Fibroblast of gingiva (primary cell): ENCODE data around the gene PSMG3.

Experiments used
- DNase-seq: peaks from one replicate; pipeline ENCODE4 v3.0.0-alpha.2; 2011; ENCODE audit warnings: low read depth

Gene PSMG3

DNA sequence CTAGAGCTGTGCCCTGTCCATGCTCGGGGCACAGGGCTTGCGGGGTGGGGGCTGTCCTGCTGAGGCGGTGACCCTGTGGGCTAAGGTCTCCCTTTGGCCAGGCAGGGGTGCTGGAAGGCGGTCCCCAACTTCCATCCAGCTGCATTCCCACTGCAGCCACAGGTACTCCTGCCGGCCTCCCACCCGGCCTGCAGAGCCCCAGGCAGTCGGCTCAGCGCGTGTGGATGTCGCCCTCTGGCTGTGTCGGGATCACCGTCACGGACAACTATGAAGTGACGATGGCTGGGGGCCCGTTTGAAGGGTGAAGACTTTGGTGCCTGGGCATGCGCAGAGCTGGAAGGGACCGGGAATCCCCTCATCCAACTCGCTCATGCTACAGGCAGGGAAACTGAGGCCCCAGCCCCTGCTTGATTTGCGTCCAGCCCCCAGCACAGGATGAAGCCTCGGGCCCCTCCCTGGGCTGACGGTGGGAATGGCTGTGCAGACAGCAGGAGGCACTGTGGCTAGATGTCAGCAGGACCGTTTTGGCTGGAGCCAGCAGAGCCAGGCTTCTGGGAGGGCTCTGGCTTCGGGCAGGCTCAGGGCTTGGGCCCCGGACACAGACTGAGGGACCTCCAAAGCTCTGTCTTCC is 11.5 kb downstream of the PSMG3 start:
- no peak for DNase-seq

DNA sequence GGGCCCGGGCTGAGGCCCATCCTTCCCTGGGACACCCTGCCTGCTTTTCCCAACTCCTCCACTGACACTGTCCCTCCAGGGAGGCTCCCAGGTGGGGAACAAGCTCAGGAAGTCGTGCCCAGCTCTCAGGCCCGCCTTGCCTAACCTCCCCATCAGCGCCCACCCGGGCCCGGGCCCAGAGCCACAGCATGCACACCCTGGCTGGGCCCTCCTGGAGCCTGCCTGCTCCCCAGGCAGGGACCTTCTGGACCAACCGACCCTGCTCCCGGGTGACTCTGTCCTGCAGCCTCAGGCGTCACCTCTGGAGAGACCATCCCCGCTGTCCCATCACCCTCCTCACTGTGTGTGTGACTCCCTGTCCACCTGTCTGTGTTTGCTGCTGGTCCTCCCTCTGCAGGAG is 12.1 kb downstream of the PSMG3 start:
- DNase-seq: no peak

DNA sequence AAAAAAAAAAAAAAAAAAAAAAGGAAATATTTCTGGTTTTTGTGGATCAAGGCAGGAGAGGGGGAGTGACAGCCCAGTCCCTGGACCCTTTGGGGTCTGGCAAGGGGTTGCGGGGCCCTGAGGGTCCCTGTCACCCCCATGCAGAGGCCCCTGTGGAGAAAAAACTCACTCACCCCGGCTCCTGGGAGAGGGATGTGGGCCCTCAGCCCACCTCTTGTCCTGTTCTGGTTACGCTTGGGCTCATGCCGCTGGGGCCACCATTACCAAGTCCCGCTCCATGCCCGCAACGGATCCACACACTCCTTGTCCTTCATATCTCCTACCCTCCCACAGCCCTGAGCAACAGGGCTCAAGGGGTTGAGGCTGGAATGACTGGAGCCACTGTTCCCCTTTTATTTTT is 12.8 kb downstream of the PSMG3 start:
- DNase-seq: no peak

DNA sequence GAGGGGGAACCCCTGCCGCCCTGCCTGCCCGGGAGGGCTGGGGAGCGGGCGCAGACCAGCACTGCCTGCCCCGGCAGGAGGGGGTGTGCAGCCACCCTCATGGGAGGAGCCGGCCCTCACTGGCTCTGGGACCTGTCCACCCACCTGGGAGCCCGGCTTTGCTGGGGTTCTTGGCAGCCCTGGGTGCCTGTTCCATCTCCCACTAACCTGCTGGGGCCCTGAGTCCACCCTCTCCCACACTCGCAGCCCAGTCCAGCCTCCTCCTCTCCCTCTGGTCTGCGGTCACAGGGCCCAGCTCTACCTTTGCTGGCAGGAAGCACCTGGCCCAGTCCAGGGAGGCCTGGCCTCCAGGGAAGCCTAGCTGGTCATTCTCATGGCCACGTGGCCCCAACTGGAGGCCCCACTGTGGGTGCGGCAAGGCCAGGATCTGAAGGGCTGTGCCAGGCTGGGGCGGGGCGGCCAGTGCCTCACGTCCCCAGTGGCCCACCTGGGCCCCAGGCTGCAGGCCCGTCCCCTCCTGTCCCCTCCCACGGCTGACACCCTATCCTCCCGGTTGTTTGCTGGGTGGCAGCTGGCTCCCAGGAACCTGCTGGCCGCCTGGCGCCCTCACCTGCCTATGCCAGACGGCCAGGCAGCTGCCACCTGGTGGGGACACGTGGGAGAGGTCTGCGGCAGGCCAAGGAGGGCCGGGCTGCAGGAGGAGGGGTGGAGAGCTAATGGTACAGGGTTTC is 13.9 kb downstream of the PSMG3 start, which contains the start of gene TMEM184A:
Gene TMEM184A, minus strand, starts transcription at position 393 of the 731 bp plus-strand sequence. CDS start 721 bp downstream, outside the sequence.
- DNase-seq: no peak

DNA sequence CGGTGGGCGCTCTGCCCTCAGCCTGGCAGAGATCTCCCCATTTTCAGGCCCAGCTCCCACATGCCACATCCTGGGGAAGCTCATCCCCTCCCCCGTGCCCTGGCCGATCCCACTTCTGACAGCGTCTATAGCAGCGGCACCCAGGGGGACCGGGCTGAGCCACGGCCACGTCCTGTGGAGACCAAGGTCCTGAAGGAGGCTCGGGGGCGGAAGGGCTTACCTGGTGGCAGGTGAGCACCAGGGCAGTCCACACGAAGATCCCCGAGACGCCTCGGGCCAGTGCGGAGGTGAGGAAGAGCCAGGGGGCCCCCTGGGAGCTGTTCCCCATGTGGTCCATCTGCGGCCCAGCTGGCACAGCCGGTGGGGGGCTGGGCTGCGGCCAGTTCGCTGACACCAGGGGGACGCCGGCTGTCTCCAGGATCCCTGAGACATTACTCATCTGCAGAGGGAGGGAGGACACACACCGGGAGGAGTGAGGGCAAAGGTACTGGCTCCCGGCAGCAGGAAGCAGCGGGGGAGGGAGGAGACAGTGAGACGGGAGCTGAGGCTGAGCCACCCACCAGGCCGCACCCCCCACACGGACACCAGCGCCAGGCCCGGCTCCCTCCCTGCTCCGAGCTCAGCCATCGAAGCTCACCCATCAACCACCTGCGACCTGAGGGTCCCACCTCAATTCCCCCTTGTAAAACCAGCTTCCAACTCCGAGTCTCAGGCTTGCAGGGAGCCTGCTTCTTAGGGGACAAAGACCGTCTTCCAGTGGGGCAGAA is 14.6 kb downstream of the PSMG3 start:
- DNase-seq: peak; percentile 72

DNA sequence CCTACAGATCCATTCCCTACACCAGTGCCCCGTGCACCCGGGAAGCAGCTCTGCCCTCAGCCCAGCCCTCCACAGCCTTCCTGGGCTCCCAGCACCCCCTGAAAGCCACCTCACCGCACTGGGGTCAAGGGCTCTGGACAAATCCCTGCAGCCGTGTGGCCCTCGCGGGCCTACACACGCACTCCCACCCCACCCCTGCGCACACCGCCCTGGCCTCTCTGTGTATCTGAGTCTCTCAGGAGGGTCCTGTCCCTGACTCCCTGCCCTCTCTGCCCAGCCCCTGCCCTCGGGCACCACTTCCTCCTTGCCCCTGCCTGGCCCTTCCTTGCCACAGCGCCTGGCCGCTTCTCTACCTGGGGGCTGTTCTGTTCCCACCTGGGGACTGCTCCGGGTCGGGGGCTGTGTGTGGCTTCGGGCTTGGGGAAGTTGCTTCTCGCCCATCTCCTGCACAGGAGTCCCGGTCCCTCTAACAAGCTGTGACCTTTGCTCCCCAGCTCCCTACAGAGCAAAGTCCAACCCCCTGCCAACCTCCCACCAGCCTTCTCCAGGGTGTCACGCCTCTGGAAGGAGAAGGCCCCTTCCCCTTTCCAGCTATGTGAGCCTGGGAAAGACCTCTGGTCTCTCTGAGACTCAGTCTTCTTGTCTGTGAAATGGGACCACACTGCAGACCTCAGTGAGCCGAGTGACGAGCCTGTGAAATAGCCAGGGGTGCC is 15.3 kb downstream of the PSMG3 start:
- no peak for DNase-seq

DNA sequence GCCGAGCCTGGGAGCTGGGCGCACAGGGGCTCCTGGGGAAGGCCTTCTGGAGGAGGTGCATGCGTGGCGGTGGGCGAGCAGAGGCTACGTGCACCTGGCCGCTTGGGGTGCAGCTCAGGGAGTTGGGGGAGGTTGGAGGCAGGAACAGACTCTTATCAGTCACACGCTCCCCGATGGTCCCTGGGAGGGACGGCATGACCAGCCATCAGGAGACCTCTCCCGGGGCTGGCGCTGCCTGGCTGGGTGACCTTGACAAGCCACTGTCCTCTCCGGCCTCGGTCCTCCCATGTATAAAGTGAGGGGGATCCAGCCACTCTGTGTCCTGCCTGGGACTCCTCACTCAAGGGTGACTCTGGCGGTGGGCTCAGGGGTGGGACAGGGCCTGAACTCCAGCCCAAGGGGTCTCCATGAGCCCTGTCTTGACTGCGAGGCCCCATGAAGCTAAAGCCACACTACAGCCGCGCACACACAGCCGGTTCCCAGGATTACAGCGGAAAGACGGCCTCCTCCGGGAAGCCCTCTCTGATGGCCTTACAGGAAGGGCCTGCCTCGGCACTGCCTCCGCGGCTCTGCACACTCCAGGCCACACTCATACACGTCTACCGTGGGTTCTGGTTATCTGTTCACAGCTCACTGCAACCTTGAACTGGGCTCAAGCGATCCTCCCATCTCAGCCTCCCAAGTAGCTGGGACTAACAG is 16.2 kb downstream of the PSMG3 start:
- no peak for DNase-seq

DNA sequence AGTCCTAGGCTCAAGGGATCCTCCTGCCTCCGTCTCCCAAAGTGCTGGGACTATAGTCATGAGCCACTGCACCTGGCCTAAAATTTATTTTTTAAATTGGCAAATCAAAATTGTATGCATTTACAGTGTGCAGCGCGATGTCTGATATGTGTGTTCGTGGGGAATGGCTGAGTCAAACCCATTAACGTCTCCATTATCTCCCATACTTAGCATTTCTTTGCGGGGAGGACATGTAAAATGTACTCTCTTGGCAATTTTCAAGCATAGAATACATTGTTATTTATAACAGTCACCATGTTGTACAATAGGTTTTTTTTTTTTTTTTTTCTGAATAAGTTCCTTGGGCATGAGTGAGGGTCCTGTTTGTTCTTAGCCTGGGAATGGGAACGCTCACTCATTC is 17.6 kb downstream of the PSMG3 start:
- DNase-seq: no peak

DNA sequence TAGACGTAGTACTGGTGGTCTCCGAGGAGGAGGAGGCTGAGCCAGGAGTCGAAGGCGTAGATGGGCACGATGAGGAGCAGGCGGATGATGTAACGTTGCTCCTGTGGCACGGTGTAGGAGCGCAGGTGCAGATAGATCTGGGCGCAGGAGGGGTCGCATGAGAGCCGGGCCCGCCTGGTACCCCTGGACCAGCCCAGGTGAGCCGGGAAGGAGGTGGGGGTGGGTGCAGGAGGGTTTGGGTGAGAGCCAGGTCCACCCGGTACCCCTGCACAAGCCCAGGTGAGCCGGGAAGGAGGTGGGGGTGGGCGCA is 19.0 kb downstream of the PSMG3 start:
- no peak for DNase-seq

DNA sequence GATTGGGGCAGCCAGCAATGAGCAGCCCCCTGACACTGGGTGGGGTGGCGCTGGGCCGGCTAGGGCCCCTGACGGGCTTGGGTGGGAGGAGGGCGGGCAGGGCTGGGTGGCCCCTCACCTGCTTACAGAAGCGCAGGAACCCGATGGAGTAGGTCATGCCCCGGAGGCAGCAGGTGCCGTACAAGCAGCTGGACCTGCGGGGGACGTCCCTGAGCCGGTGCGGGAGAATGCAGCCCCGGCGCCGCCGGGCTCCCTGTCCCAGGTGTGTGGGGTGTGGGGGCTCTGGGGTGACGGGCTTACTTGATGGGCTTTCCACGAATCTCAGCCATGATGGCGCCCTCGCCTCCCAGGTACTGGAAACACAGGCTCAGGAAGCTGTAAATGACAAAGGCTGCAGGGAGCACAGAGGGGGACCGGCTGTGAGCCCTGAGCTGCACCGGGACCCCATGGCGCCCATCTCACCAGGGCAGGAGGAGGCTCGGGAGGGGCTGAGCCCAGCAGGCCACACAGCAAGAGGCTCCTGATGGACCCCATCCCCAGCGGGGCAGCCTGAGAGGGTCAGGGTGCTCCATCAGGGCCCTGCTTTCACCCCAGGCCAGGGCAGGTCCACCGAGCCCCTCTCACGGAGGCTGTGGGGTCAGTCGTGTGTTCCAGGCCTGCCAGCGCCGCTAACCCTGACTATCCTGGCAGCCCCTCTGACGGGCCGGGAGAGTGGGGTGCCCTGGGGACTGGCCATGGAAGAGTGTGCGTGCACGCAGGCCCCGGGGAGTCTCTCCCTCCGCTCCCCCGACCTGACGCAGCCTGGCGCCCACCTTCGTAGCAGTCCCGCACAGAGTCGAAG is 19.6 kb downstream of the PSMG3 start:
- no peak for DNase-seq

DNA sequence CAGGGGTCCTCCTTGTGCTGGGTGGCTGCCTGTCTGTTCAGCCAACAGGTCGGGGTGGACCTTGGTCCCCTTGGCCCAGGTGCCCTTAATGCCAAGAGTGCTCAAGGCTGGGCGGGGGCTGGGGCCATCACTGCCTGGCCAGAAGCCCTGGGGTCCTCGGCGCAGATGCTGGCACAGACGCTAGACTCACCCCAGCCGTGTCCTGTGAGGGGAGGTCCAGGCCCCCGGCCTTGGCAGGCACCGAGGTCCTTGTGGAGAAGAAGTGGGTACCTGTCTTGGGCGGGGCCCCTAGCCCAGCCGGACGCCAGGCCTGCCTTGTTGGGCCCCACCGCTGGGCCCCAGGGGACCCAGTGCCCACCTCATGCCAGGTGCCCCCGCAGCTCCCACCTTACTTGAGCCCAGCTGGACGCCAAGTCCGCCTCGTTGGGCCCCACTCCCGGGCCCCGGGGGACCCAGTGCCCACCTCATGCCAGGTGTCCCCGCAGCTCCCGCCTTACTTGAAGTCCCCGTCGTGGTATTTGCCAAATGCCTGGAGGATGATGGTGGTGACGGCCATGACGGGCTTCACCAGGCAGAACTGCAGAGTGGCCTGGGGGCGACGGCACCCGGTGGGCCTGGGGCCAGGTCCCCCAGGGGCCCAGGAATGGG is 20.4 kb downstream of the PSMG3 start:
- DNase-seq: no peak

DNA sequence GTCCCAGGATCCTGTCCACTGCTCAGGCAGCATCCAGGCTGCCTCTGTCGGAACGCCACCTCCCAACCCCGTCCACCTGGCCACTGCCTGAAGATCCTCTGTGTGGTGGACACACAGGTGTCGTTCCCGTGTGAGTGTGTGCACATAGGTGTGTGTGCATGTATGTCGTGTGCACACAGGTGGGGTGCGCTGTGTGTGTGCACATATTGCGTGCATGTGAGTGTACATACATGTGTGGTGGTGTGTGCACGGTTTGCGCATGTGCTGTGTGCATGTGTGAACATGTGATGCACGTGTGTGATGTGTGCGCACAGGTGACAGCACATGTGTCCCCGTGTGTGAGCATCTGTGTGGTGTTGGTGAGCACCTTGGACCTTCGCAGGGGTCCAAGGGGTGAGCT is 20.9 kb downstream of the PSMG3 start:
- DNase-seq: no peak

DNA sequence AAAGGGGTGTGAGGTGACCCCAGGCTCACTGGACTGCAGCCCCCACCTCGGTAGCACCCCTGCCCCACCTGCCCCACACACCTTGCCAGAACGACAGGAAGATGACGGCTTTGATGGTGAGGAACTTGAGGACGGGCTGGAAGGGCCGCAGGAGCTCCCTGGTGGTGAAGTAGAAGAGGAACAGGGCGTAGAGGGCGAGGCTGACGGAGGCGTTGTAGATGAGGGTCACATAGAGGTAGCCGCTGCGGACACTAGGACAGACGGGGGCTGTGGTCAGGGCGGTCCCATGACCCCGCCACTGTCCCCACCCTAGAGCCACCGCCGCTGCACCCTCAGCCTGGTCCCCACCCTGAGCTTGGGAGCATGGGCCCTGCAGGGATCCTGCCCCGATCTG is 21.4 kb downstream of the PSMG3 start:
- DNase-seq: no peak

DNA sequence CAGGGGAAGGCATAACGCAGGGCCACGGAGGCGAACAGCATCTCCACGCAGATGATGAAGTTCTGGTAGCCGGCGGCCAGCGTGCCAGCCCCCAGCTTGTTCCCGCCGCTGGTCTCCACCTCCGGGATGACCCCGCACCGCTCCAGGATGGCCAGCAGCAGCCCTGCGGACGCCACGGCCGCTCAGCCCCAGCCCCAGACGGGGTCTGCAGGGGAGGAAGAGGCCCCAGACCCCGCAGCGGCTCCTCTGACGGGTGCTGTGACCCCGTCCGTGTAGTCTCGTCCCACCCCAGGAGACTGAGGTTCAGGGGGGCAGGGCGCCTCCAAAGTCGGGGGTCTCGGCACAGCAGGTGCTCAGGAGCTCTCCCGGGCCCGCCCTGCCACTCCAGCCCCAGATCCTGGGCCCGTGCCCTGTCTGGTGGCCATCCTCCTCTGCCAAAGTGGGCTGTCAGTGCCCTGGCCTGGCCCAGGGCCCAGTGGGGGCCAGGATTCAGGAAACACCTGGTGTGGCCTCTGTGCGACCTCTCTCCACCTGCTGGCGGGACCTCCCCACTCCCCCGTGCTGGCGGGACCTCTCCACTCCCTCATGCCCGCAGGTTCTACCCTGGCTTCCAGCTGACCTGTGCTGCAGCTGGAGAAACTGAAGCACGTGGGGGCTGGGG is 21.9 kb downstream of the PSMG3 start:
- DNase-seq: no peak

DNA sequence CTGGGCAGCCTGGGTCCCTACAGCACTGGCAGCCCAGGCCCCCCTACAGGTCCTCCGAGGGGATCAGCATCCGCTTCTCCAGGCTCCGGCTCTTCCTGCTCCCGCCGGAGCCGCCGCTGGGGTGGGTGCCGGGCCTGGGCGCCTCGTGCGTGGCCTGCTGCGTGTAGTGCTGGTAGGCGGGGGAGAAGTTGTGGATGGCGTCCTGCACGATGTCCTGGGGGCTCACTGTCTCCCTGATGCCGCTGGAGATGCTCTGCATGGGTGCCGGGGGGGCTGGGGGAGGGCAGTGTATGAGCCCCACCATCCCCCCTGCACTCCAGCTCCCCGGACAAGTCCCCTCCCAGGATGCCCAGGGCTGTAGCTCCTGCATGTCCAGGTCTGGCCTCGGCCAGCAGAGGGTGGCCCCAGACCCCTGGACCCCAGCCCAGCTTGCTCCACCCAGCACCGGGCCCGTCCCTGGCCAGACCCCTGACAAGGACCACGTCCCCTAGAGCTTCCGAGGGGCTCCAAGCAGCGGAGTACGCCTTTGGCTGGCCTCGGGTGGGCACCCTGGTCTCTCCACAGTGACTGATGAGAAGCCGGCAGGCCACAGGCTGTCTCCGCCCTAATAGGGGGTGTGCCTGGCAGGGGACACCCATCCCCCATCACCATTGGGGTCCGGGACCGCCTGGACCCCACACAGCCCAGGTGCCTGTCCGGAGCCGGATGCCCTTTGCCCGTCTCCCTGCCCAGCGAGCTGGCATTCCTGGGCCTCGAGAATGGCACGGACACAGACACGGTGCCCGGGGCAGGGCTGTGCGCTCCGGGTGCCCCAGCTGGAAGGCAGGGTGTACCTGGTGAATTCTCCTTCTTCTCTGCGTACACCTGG is 22.7 kb downstream of the PSMG3 start:
- DNase-seq: no peak

DNA sequence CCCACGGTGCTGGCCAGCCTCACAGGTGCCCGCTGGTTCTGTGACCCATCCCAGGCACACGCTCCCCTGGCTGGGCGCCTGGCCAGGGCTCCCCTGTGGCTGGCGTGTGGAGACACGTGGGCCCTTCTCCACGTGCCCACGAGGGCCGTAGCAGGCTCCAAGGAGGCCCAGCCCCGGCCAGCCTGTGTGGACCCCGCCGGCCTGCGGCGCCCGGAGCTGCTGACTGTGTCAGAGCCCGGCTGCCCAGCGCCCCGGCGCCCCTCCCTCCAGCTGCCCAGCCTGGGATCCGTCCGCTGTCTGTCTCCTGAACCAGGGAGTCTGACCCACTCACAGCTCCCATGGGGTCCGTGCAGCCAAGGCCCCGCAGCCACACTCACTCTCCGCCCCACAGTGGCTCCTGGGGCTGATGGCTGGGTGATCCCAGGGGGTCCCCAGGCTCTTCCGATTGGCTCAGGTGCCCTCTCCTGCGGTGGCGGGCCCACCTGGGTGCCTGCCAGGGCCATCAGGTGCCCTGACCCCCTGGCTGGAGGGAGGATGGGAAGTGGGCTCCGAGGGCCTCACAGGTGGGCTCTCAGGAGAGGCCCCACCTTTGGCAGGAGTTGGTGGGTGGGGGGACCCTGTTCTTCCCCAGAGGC is 23.4 kb downstream of the PSMG3 start:
- DNase-seq: no peak

DNA sequence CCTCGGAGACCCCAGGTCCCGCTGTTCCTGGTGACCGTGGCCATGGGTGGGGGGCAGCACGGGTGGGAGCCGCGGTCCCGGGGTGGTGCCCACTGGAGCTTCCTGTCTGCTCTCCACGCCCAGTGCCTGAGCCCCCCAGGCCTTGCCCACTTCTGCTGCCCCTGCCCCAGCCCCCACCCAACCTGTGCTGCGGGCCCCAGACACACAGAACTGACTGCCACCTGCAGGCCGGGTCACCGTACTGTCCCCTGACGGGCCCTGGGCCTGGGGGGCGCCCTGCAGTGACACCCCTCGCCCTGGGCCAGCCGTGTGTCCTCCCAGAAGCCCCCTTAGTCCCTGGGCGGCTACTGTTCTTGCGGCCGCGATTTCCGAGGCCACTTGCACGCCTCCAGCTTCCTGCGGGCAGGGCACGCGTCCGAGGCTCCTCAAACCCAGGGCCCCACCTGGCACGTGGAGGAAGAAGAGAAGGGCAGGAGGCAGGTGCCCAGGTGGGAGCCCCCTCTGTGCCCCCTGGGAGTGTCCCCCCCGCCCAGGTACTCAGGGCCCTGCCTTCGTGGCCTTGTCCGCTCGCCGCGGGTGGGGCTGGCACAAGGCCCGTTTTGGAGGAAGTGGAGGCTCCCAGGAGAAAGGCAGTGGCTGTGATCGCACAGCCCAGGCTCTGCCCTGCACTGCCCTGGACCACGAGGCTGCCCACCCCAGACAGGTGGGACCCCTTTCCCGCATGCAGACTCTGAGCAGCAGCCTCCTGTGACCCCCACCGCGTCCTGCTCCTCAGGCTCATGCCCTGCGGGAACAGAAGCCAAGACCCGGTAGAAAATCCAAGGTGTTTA is 24.2 kb downstream of the PSMG3 start:
- no peak for DNase-seq
